Gastrocnemius medialis (tissue), 4 donors: ENCODE measurements around the gene NNT.

Experiments used
- CTCF ChIP-seq, 5 experiments: fragments of 450-650 bp in 3 of 5; fragments of 200-600 bp in 2 of 5; sonication (generic) in 2 of 5; IDR thresholded peaks in 4 of 5; conservative IDR thresholded peaks in 1 of 5; 1 replicate in 4 of 5; 2 replicates in 1 of 5; pipeline ENCODE4 v1.5.1; 2016 to 2019; ENCODE audit warnings: antibody characterized with exemption in 5 of 5, mild to moderate bottlenecking in 3 of 5, moderate library complexity in 3 of 5
- POLR2A ChIP-seq, 2 donors: fragments of 450-650 bp; IDR thresholded peaks; one replicate each; pipeline ENCODE4 v1.6.1; 2017; ENCODE audit warnings: antibody characterized with exemption in 2 of 2, mild to moderate bottlenecking in 2 of 2, moderate library complexity in 2 of 2

DNA sequence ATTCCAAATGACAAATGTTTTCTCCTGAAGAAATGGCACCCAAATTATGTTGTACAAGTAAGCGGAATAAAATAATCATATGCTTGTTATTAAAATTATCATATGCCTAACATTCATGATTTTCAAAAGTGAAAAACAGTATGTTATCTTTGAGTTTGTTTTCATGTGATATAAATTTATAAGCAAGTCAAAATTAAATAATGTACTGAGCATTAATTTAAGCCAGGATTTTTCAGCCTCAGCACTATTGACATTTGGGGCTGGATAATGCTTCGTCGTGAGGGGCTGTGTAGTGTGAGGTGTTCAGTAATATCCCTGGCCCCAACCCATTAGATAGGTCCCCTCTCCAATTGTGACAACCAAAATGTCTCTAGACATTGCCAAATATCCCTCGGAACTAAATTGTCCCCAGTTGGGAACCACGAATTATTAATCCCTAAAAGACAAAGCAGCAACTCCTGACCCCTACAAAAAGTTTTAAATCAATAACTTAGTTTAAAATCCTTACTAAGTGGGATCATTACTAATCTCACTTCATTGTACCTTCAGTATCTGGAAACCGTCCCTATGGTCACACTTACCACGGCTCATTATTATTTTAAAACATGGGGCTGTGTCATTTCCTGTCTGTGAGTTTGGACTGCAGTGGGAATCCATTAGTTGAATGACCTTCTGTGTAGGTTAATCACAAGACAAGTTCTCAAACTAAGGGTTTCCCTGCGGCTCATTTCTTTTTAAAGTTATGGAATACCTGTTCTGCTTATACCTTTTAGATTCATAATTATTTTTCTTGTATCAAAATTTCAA, 1.3 kb upstream of the NNT start:
- no peak for TF ChIP-seq CTCF (IDR thresholded peaks at IDR 0.05 in 4 of 5, conservative IDR thresholded peaks at IDR 0.05 in 1 of 5)
- TF ChIP-seq POLR2A (IDR thresholded peaks at IDR 0.05) = no peak
